K562 (cell line): ENCODE results near the gene GPSM3. TPM values are rescaled to one million over a fixed set of nuclear protein-coding genes. Genes with fewer than 3 reads are reported as not detected.

Experiments
- ATAC-seq: fragments of 200-7000 bp; cut with Tn5 transposase; 3 replicates; pipeline ENCODE4 v1.9.1; 2020; ENCODE audit warnings: moderate library complexity
- BruUV-seq: library from RNA; stranded (reverse); fragments of 400-500 nt; replicated peaks from 2 replicates; lab custom pipeline; 2021; lab: Mats Ljungman, UMichigan
- CTCF ChIA-PET: fragments of 300-600 bp; formaldehyde crosslinking; extraction: SDS; loops from one replicate; lab custom pipeline; 2021; ENCODE audit warnings: low intra/inter-chr PET ratio; lab: Yijun Ruan, JAX
- POLR2A ChIA-PET: fragments of 300-600, 350-650 bp; sonication (Branson Sonifier 250); formaldehyde crosslinking; extraction: SDS; loops from one replicate; lab custom pipeline; 2021; ENCODE audit warnings: antibody characterized with exemption, inconsistent platforms; lab: Yijun Ruan, JAX
- DNase-seq, 4 experiments: peaks; one replicate each; pipeline versions ENCODE4 v3.0.0 to v3.0.0-alpha.2; 2011 to 2018; ENCODE audit warnings: low spot score in 3 of 4, mixed read lengths in 3 of 4; ENCODE audit errors: extremely low read depth in 1 of 4
- FAIRE-seq: peaks from 2 replicates; lab custom pipeline; 2011; peaks lifted over from hg19 to GRCh38; lab: Jason Lieb, UNC
- H2AFZ ChIP-seq: 2 replicates; pipeline ENCODE4 v1.6.0; 2011; ENCODE audit warnings: low read depth, low read length, control low read depth, inconsistent platforms
- H3K27ac ChIP-seq: fragments of 200-600 bp; 3 replicates; pipeline ENCODE4 v1.8.0; 2011; ENCODE audit warnings: low read depth, mild to moderate bottlenecking, control low read depth, inconsistent platforms, low read length, moderate library complexity, mixed read lengths; ENCODE audit errors: extremely low read depth
- H3K27me3 ChIP-seq, 2 experiments: fragments of 300-600 bp in 1 of 2; 2 replicates in 1 of 2; 3 replicates in 1 of 2; pipeline versions ENCODE4 v1.6.0 to v1.8.0; 2011; ENCODE audit warnings: inconsistent platforms in 2 of 2, low read length in 2 of 2, mild to moderate bottlenecking in 1 of 2, mixed read lengths in 1 of 2, moderate library complexity in 1 of 2; ENCODE audit not compliant: control insufficient read depth in 2 of 2, insufficient read depth in 2 of 2
- H3K36me3 ChIP-seq: fragments of 300-600 bp; 3 replicates; pipeline ENCODE4 v1.8.0; 2011; ENCODE audit warnings: mild to moderate bottlenecking, low read length, inconsistent platforms; ENCODE audit not compliant: control insufficient read depth, insufficient read depth
- H3K4me1 ChIP-seq, 2 experiments: fragments of 200-600 bp in 1 of 2; replicated peaks in 1 of 2; 2 replicates in 1 of 2; 3 replicates in 1 of 2; pipeline versions ENCODE4 v1.5.1 to v1.8.0; 2011; ENCODE audit warnings: inconsistent platforms in 2 of 2, low read length in 2 of 2, mild to moderate bottlenecking in 1 of 2, mixed read lengths in 1 of 2, moderate library complexity in 1 of 2; ENCODE audit not compliant: control insufficient read depth in 2 of 2, insufficient read depth in 2 of 2
- H3K4me2 ChIP-seq: 2 replicates; pipeline ENCODE4 v1.6.1; 2011; ENCODE audit warnings: low read length, control low read depth, inconsistent platforms, mixed read lengths; ENCODE audit not compliant: insufficient read depth
- H3K4me3 ChIP-seq: fragments of 200-600 bp; sonication (generic), shearing (Covaris generic); 2 replicates; pipeline ENCODE4 v1.5.1; 2016; ENCODE audit warnings: control low read depth, inconsistent platforms
- H3K79me2 ChIP-seq: fragments of 200-600 bp; 3 replicates; pipeline ENCODE4 v1.8.0; 2011; ENCODE audit warnings: low read length, inconsistent platforms; ENCODE audit not compliant: control insufficient read depth, insufficient read depth
- H3K9ac ChIP-seq, 2 experiments: 2 replicates each; pipeline versions ENCODE4 v1.6.0 to v1.6.1; 2011; ENCODE audit warnings: low read depth in 2 of 2, low read length in 2 of 2, control low read depth in 1 of 2, inconsistent platforms in 1 of 2, mild to moderate bottlenecking in 1 of 2, mixed read lengths in 1 of 2; ENCODE audit not compliant: insufficient read depth in 1 of 2
- H3K9me1 ChIP-seq: one replicate; pipeline ENCODE4 v1.6.0; 2011; ENCODE audit warnings: inconsistent platforms, mild to moderate bottlenecking, low read length, moderate library complexity; ENCODE audit not compliant: control insufficient read depth, insufficient read depth
- H3K9me3 ChIP-seq: replicated peaks from 2 replicates; pipeline ENCODE4 v1.5.1; 2011; ENCODE audit warnings: low read depth, low read length, inconsistent platforms; ENCODE audit not compliant: control insufficient read depth, insufficient read depth
- H4K20me1 ChIP-seq: replicated peaks from 2 replicates; pipeline ENCODE4 v1.6.1; 2011; ENCODE audit warnings: low read length, inconsistent platforms, mixed read lengths; ENCODE audit not compliant: control insufficient read depth, insufficient read depth
- DPF2 ChIP-seq: fragments of 450-650 bp; IDR thresholded peaks from 2 replicates; pipeline ENCODE4 v1.6.1; 2016
- FOXK1 ChIP-seq: sonication (generic); formaldehyde crosslinking; IDR thresholded peaks from 2 replicates; pipeline ENCODE4 v1.8.0; 2022; ENCODE audit warnings: missing genetic modification reagents, mild to moderate bottlenecking, borderline replicate concordance
- GABPA ChIP-seq: fragments of 200-800 bp; sonication (Bioruptor generic); conservative IDR thresholded peaks from 2 replicates; pipeline ENCODE4 v1.6.1; 2016; ENCODE audit warnings: low read depth, missing genetic modification characterization, missing compliant biosample characterization
- MAZ ChIP-seq, 2 experiments: fragments of 450-650 bp in 1 of 2; sonication (generic) in 1 of 2; formaldehyde crosslinking; IDR thresholded peaks in 1 of 2; conservative IDR thresholded peaks in 1 of 2; 2 replicates each; pipeline versions ENCODE4 v1.4.0 to v1.5.0; 2020; ENCODE audit warnings: mild to moderate bottlenecking in 1 of 2, missing genetic modification reagents in 1 of 2
- NELFE ChIP-seq: IDR thresholded peaks from 2 replicates; pipeline ENCODE4 v1.6.1; 2011; ENCODE audit warnings: mild to moderate bottlenecking; ENCODE audit not compliant: insufficient read depth, insufficient read length
- NFIX ChIP-seq: fragments of 250-450 bp; sonication (Bioruptor Pico); IDR thresholded peaks from 2 replicates; pipeline ENCODE4 v1.4.0; 2020; ENCODE audit warnings: low read depth, mild to moderate bottlenecking, moderate library complexity
- PRPF4 ChIP-seq: fragments of 200-400 bp; formaldehyde crosslinking; IDR thresholded peaks from one replicate; pipeline ENCODE4 v1.6.1; 2017; ENCODE audit warnings: low read length, low read depth, mild to moderate bottlenecking; ENCODE audit not compliant: insufficient read depth, poor library complexity, severe bottlenecking
- RAD21 ChIP-seq, 2 experiments: fragments of 250-450 bp in 1 of 2; fragments of 450-650 bp in 1 of 2; sonication (Bioruptor Pico) in 1 of 2; formaldehyde crosslinking in 1 of 2; IDR thresholded peaks in 1 of 2; conservative IDR thresholded peaks in 1 of 2; 2 replicates each; pipeline versions ENCODE4 v1.4.0 to v1.8.0; 2020 to 2022; ENCODE audit warnings: mild to moderate bottlenecking in 2 of 2, moderate library complexity in 1 of 2
- RBM14 ChIP-seq: fragments of 200-400 bp; formaldehyde crosslinking; IDR thresholded peaks from 2 replicates; pipeline ENCODE4 v1.6.1; 2018; ENCODE audit warnings: low read depth, mild to moderate bottlenecking, low read length, moderate library complexity, borderline replicate concordance; ENCODE audit not compliant: insufficient read depth
- SPI1 ChIP-seq: IDR thresholded peaks from 2 replicates; pipeline ENCODE4 v1.6.1; 2011; ENCODE audit warnings: low read depth, low read length, control low read depth, borderline replicate concordance
- ZBTB34 ChIP-seq: fragments of 250-450 bp; sonication (Bioruptor Pico); IDR thresholded peaks from 2 replicates; pipeline ENCODE4 v1.8.0; 2021; ENCODE audit warnings: mild to moderate bottlenecking, moderate library complexity
- ZC3H4 ChIP-seq: sonication (generic); formaldehyde crosslinking; IDR thresholded peaks from 2 replicates; pipeline ENCODE4 v1.9.0; 2021; ENCODE audit warnings: missing genetic modification reagents, borderline replicate concordance
- ZNF384 ChIP-seq: IDR thresholded peaks from 2 replicates; pipeline ENCODE4 v1.6.1; 2012; ENCODE audit warnings: low read depth, low read length, improper control_type of control experiment
- ZNF395 ChIP-seq: fragments of 200-800 bp; sonication (Bioruptor generic); IDR thresholded peaks from 2 replicates; pipeline ENCODE4 v1.6.1; 2017; ENCODE audit warnings: missing genetic modification characterization, missing compliant biosample characterization
- ZNF644 ChIP-seq: fragments of 200-800 bp; sonication (Bioruptor generic); IDR thresholded peaks from 2 replicates; pipeline ENCODE4 v1.6.1; 2016; ENCODE audit warnings: low read depth, missing genetic modification characterization, missing compliant biosample characterization
- whole genome bisulfite sequencing: fragments of 100-300 bp; shearing (Covaris generic); methylation state at CpG from one replicate; pipeline ENCODE4 v1.1.6; 2016; ENCODE audit warnings: low coverage, mixed read lengths; ENCODE audit not compliant: insufficient coverage; ENCODE audit errors: missing lambda C conversion rate; 5-methylcytosine and 5-hydroxymethylcytosine counted together
- in situ Hi-C: fragments of 300-500 bp; cut with MboI; formaldehyde crosslinking; loops from 4 replicates; pipeline ENCODE4 v1.15.0; 2018; ENCODE audit warnings: inconsistent platforms, mixed read lengths
- intact Hi-C: fragments of 100-400 bp; cut with micrococcal nuclease; formaldehyde crosslinking; loops from 2 replicates; pipeline ENCODE4 v1.14.2; 2022
- polyA plus RNA-seq, 8 experiments: library from polyadenylated mRNA; depleted of rRNA in 4 of 8; stranded (reverse) in 5 of 8; unstranded in 3 of 8; fragments of >200 nt; fragmentation: Nextera tagmentation in 2 of 8; fragmentation: Illumina TruSeq in 1 of 8; extraction: Ambion mirVana in 2 of 8; extraction: Trizol in 1 of 8; gene quantifications; 2 replicates each; pipeline versions ENCODE4 v1.2.1 to v1.2.3, GENCODE V29; 2011 to 2014; ENCODE audit warnings: inconsistent platforms in 1 of 8, missing spikeins in 1 of 8
- total RNA-seq, 7 experiments: library from RNA; depleted of rRNA in 6 of 7; stranded (reverse); fragments of >200 nt in 6 of 7; fragmentation: Illumina TruSeq in 2 of 7; extraction: Trizol in 2 of 7; gene quantifications; 2 replicates each; pipeline versions ENCODE4 v1.2.1 to v1.2.3, GENCODE V29; 2011 to 2021; ENCODE audit warnings: low replicate concordance in 1 of 7
- TF ChIP-seq, protein P1 (sequence below): fragments of 450-650 bp; formaldehyde crosslinking; IDR thresholded peaks from 2 replicates; pipeline ENCODE4 v1.4.0; 2020; ENCODE audit warnings: mild to moderate bottlenecking, moderate library complexity
- TF ChIP-seq, protein P2 (sequence below): fragments of 450-650 bp; IDR thresholded peaks from 2 replicates; pipeline ENCODE4 v1.6.1; 2016; ENCODE audit warnings: low read depth, mild to moderate bottlenecking, moderate library complexity

The GPSM3 gene
- total and polyA plus RNA-seq, 9 of the 15 experiments (the other 6 are each of a cell fraction or from before 2014, with no cell fraction given): 5.3 to 42.6 (median 24.4) TPM

DNA sequence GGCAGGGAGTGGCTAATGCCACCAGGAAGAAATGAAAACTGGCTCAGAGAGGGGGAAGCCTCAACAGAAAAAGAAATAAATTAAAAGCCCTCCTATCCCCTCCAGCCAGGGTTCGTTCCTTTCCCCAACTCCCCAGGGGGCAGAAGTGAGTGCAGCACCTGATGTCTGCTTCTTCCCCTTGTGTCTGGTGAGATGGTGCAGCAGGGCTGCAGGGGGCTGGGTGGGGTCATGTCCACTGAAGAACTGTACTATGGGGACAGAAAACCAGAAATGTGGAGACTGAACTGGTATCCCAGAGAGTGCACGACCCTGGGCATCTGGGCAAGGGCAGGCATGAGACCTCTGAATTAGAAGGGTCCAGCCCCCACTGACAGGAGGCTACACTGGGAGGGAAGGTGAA, 24.1 kb downstream of the GPSM3 start:
- in situ Hi-C loops: no loop called here
- Histone ChIP-seq H2AFZ (no peak overlapping the region), H3K9me1 (no peaks in the 10 kb centered on the region), H3K4me2 (peak overlapping the region; percentile 65), H3K27ac (peak overlapping the region; percentile 83), H3K4me1 (peaks cover 51% of the 10 kb centered on the region in 2 experiments), H3K4me3 (no peak overlapping the region), H3K27me3 (no peaks in the 10 kb centered on the region), H3K9ac (peak overlapping the region; percentile 27 to 65; a peak in 3 of 4 replicates), H4K20me1 (no peaks in the 10 kb centered on the region), H3K9me3 (no peaks in the 10 kb centered on the region), H3K36me3 (peaks cover 71% of the 10 kb centered on the region), H3K79me2 (peaks cover 13% of the 10 kb centered on the region)
- FAIRE-seq: no peak
- WGBS: 15% methylated on average over 2 of the region's 2 CpGs
- CTCF ChIA-PET: no interaction called here
- peak in 2 of 4 experiments; percentile 53 to 61 for DNase-seq
- POLR2A ChIA-PET: interaction anchor here (0.9 to 2.2 kb wide), 10 partner anchors 8 to 200 kb away, joined by 3 to 25 read pairs (median 4); partner anchors contain the start of genes AGPAT1 and FKBPL
- TSS peak; percentile 69 for BruUV-seq
- intact Hi-C loops: loop anchor here (2.0 to 5.0 kb wide), 2 partner anchors 26 to 51 kb away; no protein-coding TSS in a partner anchor
- ATAC-seq: peak; percentile 52
- peak; percentile 19; the same call in 1 of the 2 replicates for TF ChIP-seq ZNF644
- no peak for TF ChIP-seq ZNF384
- no peak for TF ChIP-seq PRPF4
- no peak for TF ChIP-seq ZBTB34 (CRISPR knock-in tag)
- 0 out of 4 replicates have a peak, but pooled peaks of 1 of the 2 experiments have one; percentile 9 for TF ChIP-seq RAD21 (CRISPR knock-in tag; conservative IDR thresholded peaks at IDR 0.05 in 1 of 2, IDR thresholded peaks at IDR 0.05 in 1 of 2)
- TF ChIP-seq MAZ (CRISPR knock-in tag; conservative IDR thresholded peaks at IDR 0.05 in 1 of 2, IDR thresholded peaks at IDR 0.05 in 1 of 2): no peak
- no peak for TF ChIP-seq NELFE
- TF ChIP-seq SPI1: no peak
- no peak for TF ChIP-seq ZNF395 (CRISPR knock-in tag)
- TF ChIP-seq DPF2: no peak
- TF ChIP-seq GABPA: peak; percentile 25; the same call in 1 of the 2 replicates
- TF ChIP-seq, protein P1, sequence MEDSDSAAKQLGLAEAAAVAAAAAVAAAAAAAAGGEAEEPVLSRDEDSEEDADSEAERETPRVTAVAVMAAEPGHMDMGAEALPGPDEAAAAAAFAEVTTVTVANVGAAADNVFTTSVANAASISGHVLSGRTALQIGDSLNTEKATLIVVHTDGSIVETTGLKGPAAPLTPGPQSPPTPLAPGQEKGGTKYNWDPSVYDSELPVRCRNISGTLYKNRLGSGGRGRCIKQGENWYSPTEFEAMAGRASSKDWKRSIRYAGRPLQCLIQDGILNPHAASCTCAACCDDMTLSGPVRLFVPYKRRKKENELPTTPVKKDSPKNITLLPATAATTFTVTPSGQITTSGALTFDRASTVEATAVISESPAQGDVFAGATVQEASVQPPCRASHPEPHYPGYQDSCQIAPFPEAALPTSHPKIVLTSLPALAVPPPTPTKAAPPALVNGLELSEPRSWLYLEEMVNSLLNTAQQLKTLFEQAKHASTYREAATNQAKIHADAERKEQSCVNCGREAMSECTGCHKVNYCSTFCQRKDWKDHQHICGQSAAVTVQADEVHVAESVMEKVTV: no peak
- no peak for TF ChIP-seq NFIX (CRISPR knock-in tag)
- TF ChIP-seq FOXK1 (CRISPR knock-in tag): no peak
- TF ChIP-seq ZC3H4: no peak
- TF ChIP-seq, protein P2, sequence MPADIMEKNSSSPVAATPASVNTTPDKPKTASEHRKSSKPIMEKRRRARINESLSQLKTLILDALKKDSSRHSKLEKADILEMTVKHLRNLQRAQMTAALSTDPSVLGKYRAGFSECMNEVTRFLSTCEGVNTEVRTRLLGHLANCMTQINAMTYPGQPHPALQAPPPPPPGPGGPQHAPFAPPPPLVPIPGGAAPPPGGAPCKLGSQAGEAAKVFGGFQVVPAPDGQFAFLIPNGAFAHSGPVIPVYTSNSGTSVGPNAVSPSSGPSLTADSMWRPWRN: no peak
- TF ChIP-seq RBM14: no peak
